Measurements from ENCODE around the gene PIM2.

The PIM2 gene

GRCh38 chrX:48918643-48919340 is at the start of gene PIM2:
TSS of gene PIM2 (minus strand) at chrX:48919024. CDS start at chrX:48918834, 190 bp downstream.
- DNase-seq (ENCODE audit: low spot score), result peak; percentile 74

GRCh38 chrX:48968377-48968776 is 49.6 kb upstream of the PIM2 start:
- DNase-seq (ENCODE audit: low spot score), result no peak

GRCh38 chrX:48966796-48967579 is 48.2 kb upstream of the PIM2 start:
- DNase-seq (ENCODE audit: low spot score), result no peak

- no peak for DNase-seq (ENCODE audit: low spot score)
Observed at GRCh38 chrX:48965959-48966358, 47.1 kb upstream of the PIM2 start.

GRCh38 chrX:48961585-48962091 is 42.8 kb upstream of the PIM2 start:
- DNase-seq (ENCODE audit: low spot score), result no peak

- no peak for DNase-seq (ENCODE audit: low spot score)
Observed at GRCh38 chrX:48960291-48960690, 41.5 kb upstream of the PIM2 start.

- no peak for DNase-seq (ENCODE audit: low spot score)
Observed at GRCh38 chrX:48958635-48959094, 39.8 kb upstream of the PIM2 start.

- DNase-seq (ENCODE audit: low spot score), result peak; percentile 89
Observed at GRCh38 chrX:48957827-48958634, 39.2 kb upstream of the PIM2 start.

- peak; percentile 80 for DNase-seq (ENCODE audit: low spot score)
Observed at GRCh38 chrX:48957477-48957826, 38.6 kb upstream of the PIM2 start, which contains the start of gene OTUD5. TSS of gene OTUD5 (minus strand) at chrX:48957607. CDS start at chrX:48957570, 37 bp downstream.

GRCh38 chrX:48956728-48957414 is 38.0 kb upstream of the PIM2 start:
- peak; percentile 11 for DNase-seq (ENCODE audit: low spot score)

GRCh38 chrX:48948589-48948988 is 29.8 kb upstream of the PIM2 start:
- no peak for DNase-seq (ENCODE audit: low spot score)

- peak; percentile 62 for DNase-seq (ENCODE audit: low spot score)
Observed at GRCh38 chrX:48945517-48946348, 26.9 kb upstream of the PIM2 start.

GRCh38 chrX:48942895-48943294 is 24.1 kb upstream of the PIM2 start:
- no peak for DNase-seq (ENCODE audit: low spot score)

- no peak for DNase-seq (ENCODE audit: low spot score)
Observed at GRCh38 chrX:48940404-48940955, 21.7 kb upstream of the PIM2 start.

- DNase-seq (ENCODE audit: low spot score), result no peak
Observed at GRCh38 chrX:48939524-48940228, 20.9 kb upstream of the PIM2 start.

- DNase-seq (ENCODE audit: low spot score), result no peak
Observed at GRCh38 chrX:48938721-48939425, 20.0 kb upstream of the PIM2 start.

- DNase-seq (ENCODE audit: low spot score), result peak; percentile 14
Observed at GRCh38 chrX:48937054-48937907, 18.5 kb upstream of the PIM2 start.

- DNase-seq (ENCODE audit: low spot score), result no peak
Observed at GRCh38 chrX:48936429-48937053, 17.7 kb upstream of the PIM2 start.

All from iPS-NIHi11 (cell line).